Neural progenitor cell (in vitro differentiated cells): ENCODE results near the gene CREB3. TPM values are rescaled to one million over a fixed set of nuclear protein-coding genes. Genes with fewer than 3 reads are reported as not detected.

Experiments
- DNase-seq: peaks from one replicate; pipeline ENCODE4 v3.0.0-alpha.2; 2016; ENCODE audit warnings: low spot score
- H2AFZ ChIP-seq: fragments of 200-600 bp; sonication (generic); replicated peaks from 2 replicates; pipeline ENCODE4 v1.6.1; 2016; ENCODE audit warnings: antibody characterized with exemption
- H3F3A ChIP-seq: fragments of 200-600 bp; sonication (generic); 2 replicates; pipeline ENCODE4 v1.6.1; 2016; ENCODE audit warnings: antibody characterized with exemption, low read depth
- H3K27ac ChIP-seq: fragments of 200-600 bp; sonication (generic); 2 replicates; pipeline ENCODE4 v1.5.1; 2016; ENCODE audit warnings: mild to moderate bottlenecking
- H3K27me3 ChIP-seq: fragments of 200-600 bp; sonication (generic); 2 replicates; pipeline ENCODE4 v1.6.1; 2016; ENCODE audit warnings: mild to moderate bottlenecking, moderate library complexity
- H3K36me3 ChIP-seq: fragments of 200-600 bp; sonication (generic); 2 replicates; pipeline ENCODE4 v1.5.1; 2016
- H3K4me1 ChIP-seq: fragments of 200-600 bp; sonication (generic); 2 replicates; pipeline ENCODE4 v1.6.1; 2016; ENCODE audit warnings: mixed run types
- H3K4me2 ChIP-seq: fragments of 200-600 bp; sonication (generic); 2 replicates; pipeline ENCODE4 v1.6.1; 2016
- H3K4me3 ChIP-seq: fragments of 200-600 bp; sonication (generic); 2 replicates; pipeline ENCODE4 v1.5.1; 2016
- H3K79me2 ChIP-seq: fragments of 200-600 bp; sonication (generic); 2 replicates; pipeline ENCODE4 v1.6.1; 2016; ENCODE audit warnings: low read depth
- H3K9ac ChIP-seq: fragments of 200-600 bp; sonication (generic); 2 replicates; pipeline ENCODE4 v1.6.1; 2016
- H3K9me3 ChIP-seq: fragments of 200-600 bp; sonication (generic); 2 replicates; pipeline ENCODE4 v1.5.1; 2016; ENCODE audit warnings: low read depth
- H4K20me1 ChIP-seq: fragments of 200-600 bp; sonication (generic); 2 replicates; pipeline ENCODE4 v1.6.1; 2016; ENCODE audit warnings: low read depth
- H3K27ac Mint-ChIP-seq: 3 replicates; pipeline ENCODE4 v1.8.0; 2021; ENCODE audit warnings: mixed read lengths
- H3K27me3 Mint-ChIP-seq: 2 replicates; pipeline ENCODE4 v1.8.0; 2022; ENCODE audit warnings: low read depth, mild to moderate bottlenecking, inconsistent platforms, moderate library complexity, mixed read lengths; ENCODE audit not compliant: insufficient read depth
- H3K36me3 Mint-ChIP-seq: 3 replicates; pipeline ENCODE4 v1.8.0; 2021; ENCODE audit warnings: mixed read lengths
- H3K4me1 Mint-ChIP-seq: 3 replicates; pipeline ENCODE4 v1.8.0; 2021; ENCODE audit warnings: mixed read lengths
- H3K4me3 Mint-ChIP-seq: 3 replicates; pipeline ENCODE4 v1.8.0; 2021; ENCODE audit warnings: mild to moderate bottlenecking, moderate library complexity, mixed read lengths
- H3K9me3 Mint-ChIP-seq: 3 replicates; pipeline ENCODE4 v1.8.0; 2020; ENCODE audit warnings: mixed read lengths
- CTCF ChIP-seq: fragments of 200-600 bp; sonication (generic); IDR thresholded peaks from 2 replicates; pipeline ENCODE4 v1.5.1; 2017; ENCODE audit warnings: antibody characterized with exemption, mild to moderate bottlenecking
- EZH2 ChIP-seq: fragments of 200-600 bp; sonication (generic); IDR thresholded peaks from 2 replicates; pipeline ENCODE4 v1.6.1; 2017; ENCODE audit warnings: antibody characterized with exemption, mild to moderate bottlenecking, moderate library complexity
- EZH2phosphoT487 ChIP-seq: fragments of 200-600 bp; sonication (generic); IDR thresholded peaks from 2 replicates; pipeline ENCODE4 v1.6.1; 2017; ENCODE audit warnings: antibody characterized with exemption
- total RNA-seq: library from RNA; depleted of rRNA; stranded (reverse); fragments of >200 nt; gene quantifications from 2 replicates; pipeline ENCODE4 v1.2.3, GENCODE V29; 2015; ENCODE audit warnings: low replicate concordance

Gene CREB3
- total RNA-seq, 1 donor from 2014 or later: 27.9 TPM

GRCh38 chr9:35725362-35725761, 7.1 kb upstream of the CREB3 start:
- Mint-ChIP-seq H3K27me3 (peaks cover 2% of the 10 kb centered on the region), H3K4me3 (no peak overlapping the region), H3K36me3 (peaks cover 26% of the 10 kb centered on the region), H3K27ac (no peak overlapping the region), H3K4me1 (peaks cover 3% of the 10 kb centered on the region), H3K9me3 (no peaks in the 10 kb centered on the region)
- Histone ChIP-seq H3K4me1 (peaks cover 40% of the 10 kb centered on the region), H3K27ac (no peak overlapping the region), H3K79me2 (peaks cover 48% of the 10 kb centered on the region), H3K4me2 (no peak overlapping the region), H2AFZ (no peak overlapping the region), H3K4me3 (no peak overlapping the region), H4K20me1 (peaks cover 6% of the 10 kb centered on the region), H3K9ac (no peak overlapping the region), H3K9me3 (no peaks in the 10 kb centered on the region), H3K27me3 (no peaks in the 10 kb centered on the region), H3F3A (peaks cover 14% of the 10 kb centered on the region), H3K36me3 (no peaks in the 10 kb centered on the region)
- TF ChIP-seq EZH2 (no peak), EZH2phosphoT487 (no peak), CTCF (no peak)
- no peak for DNase-seq

DNA sequence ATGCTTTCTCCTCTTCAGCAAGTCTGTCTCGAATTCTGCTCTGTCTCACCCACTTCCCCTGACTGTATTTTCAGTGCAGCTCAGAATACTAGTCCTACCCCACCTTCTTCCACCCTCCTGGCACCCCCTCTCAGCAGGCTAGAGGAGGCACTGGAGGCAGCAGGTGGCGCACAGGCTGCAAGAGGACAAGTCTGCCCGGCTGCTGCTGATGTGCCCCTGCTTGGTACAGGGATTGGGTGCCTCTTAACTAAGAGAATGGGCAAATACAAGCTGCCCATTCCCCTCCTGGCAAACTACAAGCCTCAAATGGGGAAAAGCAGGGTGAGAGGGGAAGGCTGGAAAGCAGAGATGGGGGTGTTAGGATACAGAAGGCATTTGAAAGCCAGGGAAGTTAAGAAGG, 5.5 kb upstream of the CREB3 start:
- peaks cover 15% of the 10 kb centered on the region for H4K20me1 ChIP-seq
- peak overlapping the region; percentile 80 for H3K4me2 ChIP-seq
- no peak overlapping the region for H2AFZ ChIP-seq
- Mint-ChIP-seq H3K27me3 (peaks cover 4% of the 10 kb centered on the region), H3K36me3 (peaks cover 22% of the 10 kb centered on the region), H3K4me3 (no peak overlapping the region), H3K9me3 (no peaks in the 10 kb centered on the region), H3K4me1 (peaks cover 11% of the 10 kb centered on the region), H3K27ac (peak overlapping the region; percentile 64)
- no peaks in the 10 kb centered on the region for H3K27me3 ChIP-seq
- H3K36me3 ChIP-seq: no peaks in the 10 kb centered on the region
- no peak overlapping the region for H3K4me3 ChIP-seq
- H3K79me2 ChIP-seq: peaks cover 62% of the 10 kb centered on the region
- no peaks in the 10 kb centered on the region for H3K9me3 ChIP-seq
- H3K4me1 ChIP-seq: peaks cover 49% of the 10 kb centered on the region
- TF ChIP-seq EZH2phosphoT487 (no peak), EZH2 (no peak), CTCF (no peak)
- no peak overlapping the region for H3K9ac ChIP-seq
- DNase-seq: no peak
- peaks cover 30% of the 10 kb centered on the region for H3F3A ChIP-seq
- H3K27ac ChIP-seq: peak overlapping the region; percentile 43

GRCh38 chr9:35727676-35728040, 4.8 kb upstream of the CREB3 start:
- Histone ChIP-seq H3K4me3 (peak overlapping the region; percentile 35), H3K9me3 (no peaks in the 10 kb centered on the region), H3K9ac (no peak overlapping the region), H4K20me1 (peaks cover 15% of the 10 kb centered on the region), H3F3A (peaks cover 37% of the 10 kb centered on the region), H3K4me2 (peak overlapping the region; percentile 80), H2AFZ (no peak overlapping the region), H3K79me2 (peaks cover 62% of the 10 kb centered on the region), H3K4me1 (peaks cover 49% of the 10 kb centered on the region), H3K27me3 (no peaks in the 10 kb centered on the region), H3K27ac (peak overlapping the region; percentile 68), H3K36me3 (no peaks in the 10 kb centered on the region)
- Mint-ChIP-seq H3K4me1 (peaks cover 11% of the 10 kb centered on the region), H3K27ac (no peak overlapping the region), H3K36me3 (peaks cover 15% of the 10 kb centered on the region), H3K4me3 (no peak overlapping the region), H3K9me3 (no peaks in the 10 kb centered on the region), H3K27me3 (peaks cover 4% of the 10 kb centered on the region)
- no peak for DNase-seq
- TF ChIP-seq EZH2phosphoT487: no peak
- TF ChIP-seq EZH2: no peak
- TF ChIP-seq CTCF: no peak
